ENCODE data around the gene CTDSPL. TPM values are rescaled to one million over a fixed set of nuclear protein-coding genes. Genes with fewer than 3 reads are reported as not detected.
A peak's percentile ranks its signal among the peaks of the same experiment; 100 is the strongest.

The CTDSPL gene
- total RNA-seq, 1 experiment from 2014 or later, result 27.4 TPM

DNA sequence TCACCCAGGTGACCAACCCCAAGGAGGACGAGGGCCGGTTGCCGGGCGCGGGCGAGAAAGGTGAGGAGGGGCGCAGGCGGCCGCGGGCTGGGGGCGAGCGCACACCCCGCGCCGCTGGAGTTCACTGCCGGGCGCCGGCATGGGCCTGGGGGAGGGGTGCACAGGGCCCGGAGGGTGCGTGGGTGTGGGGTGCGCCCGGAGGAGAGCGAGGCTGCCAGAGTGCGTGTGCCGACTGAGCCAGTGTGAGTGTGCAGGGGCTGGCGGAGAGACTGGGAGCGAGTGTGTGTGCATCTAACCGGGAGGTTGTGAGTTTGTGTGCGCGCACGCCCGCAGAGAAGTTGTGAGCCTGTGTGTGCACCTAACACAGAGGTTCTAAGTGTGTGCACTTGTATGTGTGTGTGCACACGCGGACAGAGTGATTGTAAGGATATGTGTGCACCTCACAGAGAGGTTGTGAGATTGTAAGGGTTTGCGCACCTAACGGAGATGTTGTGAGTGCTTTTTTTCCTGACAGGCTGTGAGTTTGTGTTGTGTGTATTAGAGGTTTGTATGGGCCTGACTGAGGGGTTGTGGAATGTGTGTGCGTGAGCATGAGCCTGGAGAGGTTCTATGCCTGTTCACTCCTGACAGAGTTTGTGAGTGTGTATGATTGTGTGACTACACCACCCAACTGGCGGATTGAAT lies 681 bp downstream of the CTDSPL start:
- Histone ChIP-seq H3K9me3 (replicated peaks) (no peaks in the 10 kb centered on the region), H3K36me3 (peaks cover 6% of the 10 kb centered on the region), H3K4me1 (replicated peaks) (peaks cover 36% of the 10 kb centered on the region), H3K4me3 (peak overlapping the region; percentile 77), H3K27ac (no peak overlapping the region), H3K27me3 (replicated peaks) (no peaks in the 10 kb centered on the region)
- DNase-seq (ENCODE audit: low read depth in 1 of 2, low spot score in 2 of 2), result peak in 1 of 2 experiments; percentile 25

DNA sequence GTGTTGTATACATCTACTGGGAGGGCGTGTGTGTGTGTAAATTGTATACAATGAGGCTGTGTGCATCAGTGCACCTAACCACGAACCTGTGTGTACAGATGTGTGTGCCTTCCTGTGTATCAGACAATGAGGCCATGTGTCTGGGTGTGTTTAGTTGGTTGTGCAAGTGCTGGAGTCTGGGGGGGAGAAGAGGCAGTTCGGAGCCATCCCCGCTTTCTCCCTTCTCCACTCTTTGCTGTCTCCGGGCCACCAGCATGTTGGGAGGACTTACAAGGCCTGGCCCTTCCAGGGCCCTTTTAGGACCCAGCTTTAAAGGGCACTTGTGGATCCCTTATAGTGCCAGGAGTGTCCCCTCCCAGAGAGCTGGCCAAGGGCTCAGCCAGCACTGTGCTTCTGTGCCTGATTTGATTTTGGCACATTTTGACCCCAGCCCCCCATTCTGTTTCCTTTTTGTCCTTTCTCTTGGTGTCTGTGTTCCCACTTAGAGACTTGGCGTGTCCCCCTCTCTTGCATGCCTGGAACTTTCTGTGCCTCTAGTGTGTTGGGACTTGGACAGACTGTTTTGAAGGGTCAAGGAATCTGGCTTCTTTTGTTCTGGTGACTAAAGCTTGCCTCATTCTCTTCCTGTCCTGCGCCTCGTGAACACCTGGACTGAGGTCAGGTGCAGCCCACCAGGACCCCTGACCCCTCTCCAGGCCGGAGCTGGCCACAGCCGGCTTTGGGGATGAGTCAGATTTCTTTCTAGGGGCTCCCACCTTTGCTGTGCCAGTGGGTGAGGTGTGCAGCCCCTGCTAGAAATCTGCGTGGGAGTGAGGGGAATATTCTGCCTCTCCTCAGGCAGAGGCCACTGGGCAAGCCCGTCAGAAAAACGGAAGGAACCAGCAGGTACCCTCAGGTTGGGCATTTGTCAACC lies 1.5 kb downstream of the CTDSPL start:
- DNase-seq (ENCODE audit: low read depth in 1 of 2, low spot score in 2 of 2), result peak in 1 of 2 experiments; percentile 15
- Histone ChIP-seq H3K27ac (no peak overlapping the region), H3K4me3 (peak overlapping the region; percentile 77), H3K36me3 (peaks cover 6% of the 10 kb centered on the region), H3K27me3 (replicated peaks) (no peaks in the 10 kb centered on the region), H3K9me3 (replicated peaks) (no peaks in the 10 kb centered on the region), H3K4me1 (replicated peaks) (peaks cover 36% of the 10 kb centered on the region)

DNA sequence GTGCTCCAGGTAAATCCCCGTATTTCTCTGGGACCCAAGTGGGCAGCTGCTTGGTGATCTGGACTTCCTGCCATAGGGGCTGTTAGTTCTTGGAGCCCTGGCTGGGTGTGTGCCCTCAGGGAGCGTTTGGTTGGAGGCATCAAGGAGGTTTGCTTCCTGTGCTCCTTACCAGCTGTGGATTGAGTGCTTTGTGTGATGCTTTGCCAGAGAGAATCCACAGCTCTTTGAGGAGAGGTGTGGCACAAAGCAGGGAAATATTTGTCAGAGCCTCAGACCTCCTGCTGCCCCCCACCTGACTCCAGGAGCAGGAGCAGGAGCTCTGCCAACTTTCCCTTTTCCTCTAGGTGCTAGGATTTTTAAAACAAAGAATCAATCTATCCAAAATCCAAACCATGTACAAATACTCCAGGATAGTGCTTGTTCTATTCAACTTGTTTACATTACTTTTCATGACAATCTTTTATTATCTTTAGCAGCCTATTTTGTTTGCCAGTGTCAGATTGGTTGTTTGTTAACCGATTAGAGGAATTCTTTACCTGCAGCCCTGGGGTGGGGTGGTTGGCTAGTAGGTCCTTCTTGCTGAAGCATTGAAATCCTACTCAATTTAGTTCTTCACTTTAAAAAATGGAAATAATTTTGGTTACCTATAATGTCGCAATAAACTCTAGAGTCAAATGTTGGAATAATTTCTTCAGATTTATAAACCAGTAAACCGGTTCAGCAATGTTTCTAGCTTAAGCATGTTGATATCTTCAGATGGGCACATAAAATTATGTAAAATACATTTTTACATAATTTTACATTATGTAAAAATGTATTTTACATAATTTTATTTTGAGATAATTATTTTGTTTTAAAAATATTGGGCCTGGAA lies 2.5 kb downstream of the CTDSPL start:
- Histone ChIP-seq H3K36me3 (peaks cover 6% of the 10 kb centered on the region), H3K27me3 (replicated peaks) (no peaks in the 10 kb centered on the region), H3K9me3 (replicated peaks) (no peaks in the 10 kb centered on the region), H3K27ac (no peak overlapping the region), H3K4me1 (replicated peaks) (peaks cover 36% of the 10 kb centered on the region), H3K4me3 (no peak overlapping the region)
- DNase-seq (ENCODE audit: low read depth in 1 of 2, low spot score in 2 of 2), result no peak

DNA sequence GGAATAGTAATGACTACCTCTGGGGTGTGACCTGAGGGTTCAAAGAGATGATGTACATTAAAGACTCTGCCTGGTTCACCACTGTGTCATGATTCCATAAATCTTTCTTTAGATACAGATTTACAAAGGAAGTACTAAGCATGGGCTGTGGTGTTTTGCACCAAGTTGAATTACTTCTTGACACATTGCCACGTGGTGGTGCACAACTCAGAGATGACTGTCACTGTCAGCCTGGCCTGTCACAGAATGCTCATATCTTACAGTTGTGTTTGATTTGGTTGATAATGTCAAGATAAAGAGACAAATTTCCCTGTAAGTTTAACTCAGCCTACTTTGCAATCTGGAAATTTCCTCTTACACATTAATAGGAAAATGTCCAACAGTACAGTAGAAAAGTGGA lies 3.2 kb downstream of the CTDSPL start:
- Histone ChIP-seq H3K9me3 (replicated peaks) (no peaks in the 10 kb centered on the region), H3K4me3 (no peak overlapping the region), H3K4me1 (replicated peaks) (peaks cover 33% of the 10 kb centered on the region), H3K36me3 (peaks cover 2% of the 10 kb centered on the region), H3K27me3 (replicated peaks) (no peaks in the 10 kb centered on the region), H3K27ac (no peak overlapping the region)
- no peak for DNase-seq (ENCODE audit: low read depth in 1 of 2, low spot score in 2 of 2)

DNA sequence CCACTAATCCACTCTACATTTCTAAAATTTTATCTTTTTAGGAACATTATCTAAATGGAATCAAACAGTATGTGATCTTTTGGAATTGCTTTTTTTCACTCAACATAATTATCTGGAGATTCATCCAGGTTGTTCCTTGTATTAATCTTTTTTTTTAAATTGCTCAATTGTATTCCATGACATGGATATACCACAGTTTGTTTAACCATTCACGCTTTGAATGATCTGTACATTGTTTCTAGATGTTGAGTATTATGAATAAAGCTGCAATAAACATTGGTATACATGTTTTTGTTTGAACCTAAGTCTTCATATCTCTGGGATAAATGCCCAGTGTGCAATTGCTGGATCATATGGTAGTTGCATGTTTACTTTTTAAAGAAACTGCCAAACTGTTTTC lies 5.5 kb downstream of the CTDSPL start:
- no peak for DNase-seq (ENCODE audit: low read depth in 1 of 2, low spot score in 2 of 2)
- no peaks in the 10 kb centered on the region for H3K36me3 ChIP-seq
- H3K4me1 ChIP-seq (replicated peaks), result peaks cover 22% of the 10 kb centered on the region
- H3K27me3 ChIP-seq (replicated peaks), result no peaks in the 10 kb centered on the region
- no peak overlapping the region for H3K27ac ChIP-seq
- peaks cover 2% of the 10 kb centered on the region; the same call in 1 of the 2 replicates for H3K9me3 ChIP-seq (replicated peaks)
- H3K4me3 ChIP-seq, result no peak overlapping the region

DNA sequence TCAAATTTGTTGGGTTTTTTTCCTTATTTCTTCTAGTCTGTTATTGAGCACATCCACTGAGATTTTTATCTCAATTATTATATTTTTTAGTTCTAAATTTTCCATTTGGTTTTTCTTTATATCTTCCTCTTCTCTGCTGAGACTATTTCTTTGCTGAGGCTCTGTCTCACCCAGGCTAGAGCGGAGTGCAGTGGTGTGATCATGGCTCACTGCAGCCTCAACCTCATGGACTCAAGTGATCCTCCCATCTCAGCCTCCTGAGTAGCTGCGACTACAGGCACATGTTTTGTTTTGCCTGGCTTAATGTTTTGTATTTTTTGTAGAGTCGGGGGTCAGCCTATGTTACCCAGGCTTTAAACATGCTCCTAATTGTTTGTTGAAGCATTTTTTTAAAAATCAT lies 10.2 kb downstream of the CTDSPL start:
- Histone ChIP-seq H3K4me1 (replicated peaks) (peaks cover 4% of the 10 kb centered on the region; the same call in 1 of the 2 replicates), H3K4me3 (no peak overlapping the region), H3K27ac (no peak overlapping the region), H3K9me3 (replicated peaks) (peaks cover 2% of the 10 kb centered on the region; the same call in 1 of the 2 replicates), H3K36me3 (no peaks in the 10 kb centered on the region), H3K27me3 (replicated peaks) (no peaks in the 10 kb centered on the region)
- DNase-seq (ENCODE audit: low read depth in 1 of 2, low spot score in 2 of 2), result no peak

DNA sequence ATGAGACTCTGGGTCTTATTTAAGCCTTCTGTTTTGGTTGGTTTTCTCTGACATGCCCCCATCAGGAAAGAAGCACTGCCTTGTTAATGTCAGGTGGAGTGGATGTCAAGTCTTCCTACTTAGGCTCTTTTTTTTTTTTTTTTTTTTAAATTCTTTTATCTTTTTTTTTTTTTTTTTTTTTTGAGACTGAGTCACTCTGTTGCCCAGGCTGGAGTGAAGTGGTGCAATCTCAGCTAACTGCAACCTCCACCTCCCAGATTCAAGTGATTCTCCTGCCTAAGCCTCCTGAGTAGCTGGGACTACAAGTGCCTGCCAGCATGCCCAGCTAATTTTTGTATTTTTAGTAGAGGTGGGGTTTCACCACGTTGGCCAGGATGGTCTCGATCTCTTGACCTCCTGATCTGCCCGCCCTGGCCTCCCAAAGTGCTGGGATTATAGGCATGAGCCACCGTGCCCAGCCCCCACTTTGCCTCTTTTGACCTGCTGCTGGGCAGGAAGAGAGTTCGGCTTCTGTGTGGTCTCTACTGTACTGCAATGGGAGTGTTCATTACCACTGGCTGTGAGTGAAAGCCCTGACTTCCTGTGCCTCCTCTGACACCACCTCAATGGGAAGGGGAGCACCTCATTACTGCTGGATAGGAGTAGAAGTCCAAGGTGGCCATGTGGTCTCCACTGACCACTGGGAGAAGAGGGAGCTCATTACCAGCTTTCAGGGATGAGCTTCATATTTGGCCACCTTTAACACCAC lies 10.9 kb downstream of the CTDSPL start:
- H3K4me3 ChIP-seq, result no peak overlapping the region
- H3K9me3 ChIP-seq (replicated peaks), result peaks cover 2% of the 10 kb centered on the region; the same call in 1 of the 2 replicates
- no peak overlapping the region for H3K27ac ChIP-seq
- no peaks in the 10 kb centered on the region for H3K27me3 ChIP-seq (replicated peaks)
- DNase-seq (ENCODE audit: low read depth in 1 of 2, low spot score in 2 of 2), result no peak
- H3K36me3 ChIP-seq, result no peaks in the 10 kb centered on the region
- H3K4me1 ChIP-seq (replicated peaks), result peaks cover 4% of the 10 kb centered on the region; the same call in 1 of the 2 replicates

DNA sequence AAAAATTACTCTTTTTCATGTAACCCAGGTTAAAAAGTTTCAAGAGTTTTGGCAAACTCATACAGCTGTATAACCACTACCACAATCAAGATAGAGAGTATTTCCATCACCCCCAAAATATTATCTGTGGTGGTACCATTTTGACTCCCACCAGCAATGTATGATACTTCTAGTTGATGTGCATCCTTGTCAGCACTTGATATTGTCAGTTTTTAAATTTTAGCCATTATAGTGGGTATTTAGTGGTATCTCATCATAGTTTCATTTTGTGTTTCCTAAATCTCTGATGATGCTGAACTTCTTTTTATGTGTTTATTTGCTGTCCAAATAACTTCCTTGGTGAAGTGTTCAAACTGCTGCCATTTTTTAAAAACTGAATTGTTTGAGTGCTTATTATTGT lies 14.6 kb downstream of the CTDSPL start:
- Histone ChIP-seq H3K27me3 (replicated peaks) (no peaks in the 10 kb centered on the region), H3K9me3 (replicated peaks) (no peaks in the 10 kb centered on the region), H3K27ac (no peak overlapping the region), H3K36me3 (no peaks in the 10 kb centered on the region), H3K4me1 (replicated peaks) (peaks cover 4% of the 10 kb centered on the region; the same call in 1 of the 2 replicates), H3K4me3 (no peak overlapping the region)
- DNase-seq (ENCODE audit: low read depth in 1 of 2, low spot score in 2 of 2), result no peak

DNA sequence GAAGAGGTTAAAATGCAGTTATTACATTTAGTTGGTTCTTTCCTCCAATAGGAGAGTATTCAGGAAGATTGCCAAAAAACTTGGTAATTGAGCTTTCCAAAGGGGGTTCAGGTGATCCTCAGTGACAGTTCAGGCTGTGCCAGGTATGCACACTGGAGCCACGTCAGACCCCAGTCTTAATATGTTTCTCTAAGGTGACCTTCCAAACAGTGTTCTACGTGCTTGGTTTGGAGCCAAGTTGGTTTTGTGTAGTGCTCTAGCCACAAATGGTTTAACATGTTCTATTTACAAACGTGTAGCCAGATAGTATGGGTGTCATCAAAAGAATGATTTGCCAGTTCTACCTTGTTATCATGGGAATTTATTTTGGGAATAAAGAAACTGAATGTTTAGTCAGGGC lies 21.0 kb downstream of the CTDSPL start:
- Histone ChIP-seq H3K4me1 (replicated peaks) (no peaks in the 10 kb centered on the region), H3K27ac (no peak overlapping the region), H3K36me3 (no peaks in the 10 kb centered on the region), H3K27me3 (replicated peaks) (no peaks in the 10 kb centered on the region), H3K9me3 (replicated peaks) (no peaks in the 10 kb centered on the region), H3K4me3 (no peak overlapping the region)
- no peak for DNase-seq (ENCODE audit: low read depth in 1 of 2, low spot score in 2 of 2)

DNA sequence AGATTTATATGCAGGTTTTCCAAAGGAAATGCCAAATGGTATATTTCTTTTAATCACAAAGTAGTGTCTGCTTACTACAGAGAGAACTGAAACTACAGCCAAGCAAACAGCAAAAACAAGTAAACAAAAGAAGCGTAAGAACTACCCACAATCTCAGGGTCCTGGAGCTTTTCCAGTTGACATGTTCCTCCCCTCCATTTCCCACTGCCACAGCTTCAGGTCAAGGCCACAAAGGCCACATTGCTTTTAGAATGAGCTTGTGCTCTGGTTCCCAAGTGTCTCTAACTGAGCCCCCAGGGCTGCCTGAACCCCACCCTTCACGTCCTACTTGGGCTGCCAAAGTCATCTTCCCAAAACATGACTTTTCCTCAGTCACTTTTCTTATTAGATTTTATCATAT lies 24.1 kb downstream of the CTDSPL start:
- no peaks in the 10 kb centered on the region for H3K27me3 ChIP-seq (replicated peaks)
- H3K4me3 ChIP-seq, result no peak overlapping the region
- H3K27ac ChIP-seq, result no peak overlapping the region
- H3K36me3 ChIP-seq, result no peaks in the 10 kb centered on the region
- no peaks in the 10 kb centered on the region for H3K4me1 ChIP-seq (replicated peaks)
- no peaks in the 10 kb centered on the region for H3K9me3 ChIP-seq (replicated peaks)
- no peak for DNase-seq (ENCODE audit: low read depth in 1 of 2, low spot score in 2 of 2)

DNA sequence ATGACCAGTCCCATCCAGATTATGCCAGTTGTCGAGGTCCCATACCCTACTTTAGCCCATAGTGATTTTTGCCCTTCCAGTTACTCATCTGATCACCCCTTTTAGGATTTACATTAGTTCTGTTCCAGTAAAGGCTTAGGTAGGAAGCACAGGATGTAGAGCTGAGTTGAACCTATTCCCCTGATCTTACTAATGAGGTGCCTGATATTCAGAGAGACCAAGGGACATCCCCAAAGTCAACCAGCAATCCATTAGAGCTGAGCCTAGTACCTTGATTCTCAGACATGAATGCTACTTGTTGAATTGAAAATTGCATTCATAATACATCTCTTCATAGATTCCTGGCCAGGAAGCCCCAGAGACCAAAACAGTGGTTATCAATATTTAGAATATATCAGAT lies 24.7 kb downstream of the CTDSPL start:
- Histone ChIP-seq H3K27ac (no peak overlapping the region), H3K4me3 (no peak overlapping the region), H3K36me3 (no peaks in the 10 kb centered on the region), H3K27me3 (replicated peaks) (no peaks in the 10 kb centered on the region), H3K4me1 (replicated peaks) (peaks cover 4% of the 10 kb centered on the region), H3K9me3 (replicated peaks) (no peaks in the 10 kb centered on the region)
- DNase-seq (ENCODE audit: low read depth in 1 of 2, low spot score in 2 of 2), result no peak

DNA sequence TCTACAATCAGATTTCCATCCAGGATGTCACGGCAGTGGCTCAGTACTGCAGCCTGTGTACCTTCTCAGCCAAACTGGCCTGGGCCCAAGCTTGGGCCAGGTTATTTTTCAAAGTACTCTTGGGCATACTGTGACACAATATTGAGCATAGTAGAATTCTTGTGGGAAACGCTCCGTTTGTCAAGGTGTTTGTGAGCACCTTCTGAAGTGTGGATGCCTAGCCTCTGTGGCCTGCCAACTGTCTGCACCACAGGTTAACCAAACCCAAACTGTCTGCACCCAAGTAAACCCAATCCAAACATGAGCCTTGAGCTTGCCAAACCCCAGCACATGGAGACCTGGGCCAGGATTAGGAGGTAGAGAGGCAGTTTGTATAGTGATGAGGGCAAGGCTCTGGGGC lies 25.4 kb downstream of the CTDSPL start:
- no peak overlapping the region for H3K27ac ChIP-seq
- H3K4me1 ChIP-seq (replicated peaks), result peaks cover 5% of the 10 kb centered on the region
- DNase-seq (ENCODE audit: low read depth in 1 of 2, low spot score in 2 of 2), result no peak
- no peaks in the 10 kb centered on the region for H3K27me3 ChIP-seq (replicated peaks)
- H3K4me3 ChIP-seq, result no peak overlapping the region
- no peaks in the 10 kb centered on the region for H3K9me3 ChIP-seq (replicated peaks)
- no peaks in the 10 kb centered on the region for H3K36me3 ChIP-seq

DNA sequence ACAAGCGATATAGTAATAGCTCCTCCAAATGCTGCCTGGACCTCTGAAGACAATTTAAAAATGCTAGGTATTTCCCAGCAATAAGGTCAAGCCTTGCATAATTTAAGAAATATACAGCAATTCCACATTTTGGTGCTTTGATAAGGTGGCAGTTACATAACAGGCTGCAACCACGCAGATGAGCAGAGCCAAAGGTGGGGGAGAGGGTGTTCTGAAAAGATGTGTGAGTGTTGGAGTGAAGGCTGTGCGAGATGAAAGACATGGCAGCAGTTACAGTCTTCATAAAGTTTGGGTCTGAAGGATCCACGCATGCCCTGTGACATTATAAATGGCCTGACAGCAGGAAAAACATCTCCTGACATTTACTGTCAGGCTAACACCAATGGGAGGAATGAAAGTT lies 26.1 kb downstream of the CTDSPL start:
- H3K27me3 ChIP-seq (replicated peaks), result no peaks in the 10 kb centered on the region
- H3K27ac ChIP-seq, result no peak overlapping the region
- no peaks in the 10 kb centered on the region for H3K36me3 ChIP-seq
- no peaks in the 10 kb centered on the region for H3K9me3 ChIP-seq (replicated peaks)
- no peak for DNase-seq (ENCODE audit: low read depth in 1 of 2, low spot score in 2 of 2)
- H3K4me3 ChIP-seq, result no peak overlapping the region
- H3K4me1 ChIP-seq (replicated peaks), result peaks cover 5% of the 10 kb centered on the region

Measured in SJSA1 (cell line).